GM23248 (cell line): ENCODE results near the gene NPAS2. TPM values are rescaled to one million over a fixed set of nuclear protein-coding genes. Genes with fewer than 3 reads are reported as not detected.

ENCODE experiments used
- DNase-seq: peaks from one replicate; pipeline ENCODE4 v3.0.0-alpha.2; 2015
- H2AFZ ChIP-seq: fragments of 200-600 bp; sonication (generic); 2 replicates; pipeline ENCODE4 v1.6.1; 2016; ENCODE audit warnings: antibody characterized with exemption
- H3F3A ChIP-seq: fragments of 200-600 bp; sonication (generic); 2 replicates; pipeline ENCODE4 v1.6.1; 2016; ENCODE audit warnings: mild to moderate bottlenecking, antibody characterized with exemption, mixed run types; ENCODE audit not compliant: insufficient read depth
- H3K27ac ChIP-seq: fragments of 200-600 bp; sonication (generic); 2 replicates; pipeline ENCODE4 v1.5.1; 2016; ENCODE audit warnings: mild to moderate bottlenecking
- H3K27me3 ChIP-seq: fragments of 200-600 bp; sonication (generic); replicated peaks from 2 replicates; pipeline ENCODE4 v1.6.1; 2016; ENCODE audit warnings: mild to moderate bottlenecking; ENCODE audit not compliant: insufficient read depth
- H3K36me3 ChIP-seq: fragments of 200-600 bp; sonication (generic); 2 replicates; pipeline ENCODE4 v1.6.1; 2016; ENCODE audit warnings: low read depth, mild to moderate bottlenecking
- H3K4me1 ChIP-seq: fragments of 200-600 bp; sonication (generic); 2 replicates; pipeline ENCODE4 v1.6.1; 2016; ENCODE audit warnings: mild to moderate bottlenecking; ENCODE audit not compliant: insufficient read depth
- H3K4me2 ChIP-seq: fragments of 200-600 bp; sonication (generic); one replicate; pipeline ENCODE4 v1.6.1; 2016; ENCODE audit warnings: mild to moderate bottlenecking; ENCODE audit not compliant: unreplicated experiment
- H3K4me3 ChIP-seq: fragments of 200-600 bp; sonication (generic); 2 replicates; pipeline ENCODE4 v1.5.1; 2016; ENCODE audit warnings: mild to moderate bottlenecking
- H3K79me2 ChIP-seq: fragments of 200-600 bp; sonication (generic); 2 replicates; pipeline ENCODE4 v1.6.1; 2016; ENCODE audit warnings: mild to moderate bottlenecking; ENCODE audit not compliant: insufficient read depth
- H3K9ac ChIP-seq: fragments of 200-600 bp; sonication (generic); 2 replicates; pipeline ENCODE4 v1.6.1; 2016; ENCODE audit warnings: mild to moderate bottlenecking
- H3K9me2 ChIP-seq: fragments of 200-600 bp; sonication (generic); 2 replicates; pipeline ENCODE4 v1.6.1; 2016; ENCODE audit warnings: mixed run types, mild to moderate bottlenecking, moderate library complexity; ENCODE audit not compliant: insufficient read depth
- H3K9me3 ChIP-seq: fragments of 200-600 bp; sonication (generic); one replicate; pipeline ENCODE4 v1.6.1; 2017; ENCODE audit warnings: low read depth
- H4K20me1 ChIP-seq: fragments of 200-600 bp; sonication (generic); 2 replicates; pipeline ENCODE4 v1.6.0; 2016; ENCODE audit not compliant: insufficient read depth
- EZH2 ChIP-seq: fragments of 200-600 bp; sonication (generic); IDR thresholded peaks from 2 replicates; pipeline ENCODE4 v1.6.1; 2018; ENCODE audit warnings: antibody characterized with exemption, mild to moderate bottlenecking; ENCODE audit not compliant: insufficient read depth, poor library complexity, severe bottlenecking
- EZH2phosphoT487 ChIP-seq: fragments of 200-600 bp; sonication (generic); IDR thresholded peaks from 2 replicates; pipeline ENCODE4 v1.6.1; 2018; ENCODE audit warnings: antibody characterized with exemption, moderate library complexity, mild to moderate bottlenecking, low read depth; ENCODE audit not compliant: insufficient read depth
- WGBS, 2 experiments: methylation state at CpG; one replicate each; pipeline ENCODE4 v1.1.6; 2015 to 2017; ENCODE audit warnings: low lambda C conversion rate in 2 of 2, low coverage in 1 of 2; ENCODE audit errors: missing lambda C conversion rate in 2 of 2; 5-methylcytosine and 5-hydroxymethylcytosine counted together
- in situ Hi-C: fragments of 300-500 bp; cut with MboI; formaldehyde crosslinking; loops from 2 replicates; pipeline ENCODE4 v1.15.0; 2020
- polyA plus RNA-seq: library from polyadenylated mRNA; unstranded; fragments of >200 nt; fragmentation: Nextera tagmentation; extraction: Ambion mirVana; gene quantifications from 2 replicates; pipeline ENCODE4 v1.2.1, GENCODE V29; 2016
- total RNA-seq: library from RNA; depleted of rRNA; stranded (reverse); fragments of >200 nt; shearing (Covaris generic); gene quantifications from 2 replicates; pipeline ENCODE4 v1.2.3, GENCODE V29; 2014

The NPAS2 gene
- total and polyA plus RNA-seq, 2 experiments from 2014 or later: 3.8 to 10.8 TPM

GRCh38 chr2:100928235-100928634 is 108.3 kb downstream of the NPAS2 start:
- TF ChIP-seq EZH2phosphoT487 (no peak), EZH2 (no peak)
- Histone ChIP-seq H3K4me2 (no peak overlapping the region), H3K4me1 (peaks cover 15% of the 10 kb centered on the region), H3K9me3 (no peaks in the 10 kb centered on the region), H2AFZ (no peak overlapping the region), H3K9me2 (no peaks in the 10 kb centered on the region), H4K20me1 (no peaks in the 10 kb centered on the region), H3K27ac (no peak overlapping the region), H3K27me3 (no peaks in the 10 kb centered on the region), H3K4me3 (no peak overlapping the region), H3K36me3 (no peaks in the 10 kb centered on the region), H3F3A (peaks cover 21% of the 10 kb centered on the region), H3K9ac (no peak overlapping the region), H3K79me2 (no peaks in the 10 kb centered on the region)
- in situ Hi-C loops: no loop called here
- DNase-seq: no peak
- 63 to 71% methylated on average over 6 of the region's 6 CpGs for WGBS, 2 experiments

- Histone ChIP-seq H3K27me3 (no peaks in the 10 kb centered on the region), H2AFZ (no peak overlapping the region), H3K36me3 (no peaks in the 10 kb centered on the region), H3F3A (peaks cover 18% of the 10 kb centered on the region), H3K9ac (no peak overlapping the region), H4K20me1 (no peaks in the 10 kb centered on the region), H3K4me3 (no peak overlapping the region), H3K79me2 (no peaks in the 10 kb centered on the region), H3K4me2 (no peak overlapping the region), H3K9me3 (no peaks in the 10 kb centered on the region), H3K9me2 (no peaks in the 10 kb centered on the region), H3K27ac (no peak overlapping the region), H3K4me1 (peaks cover 12% of the 10 kb centered on the region)
- DNase-seq: no peak
- in situ Hi-C loops: no loop called here
- no peak for TF ChIP-seq EZH2
- no peak for TF ChIP-seq EZH2phosphoT487
- WGBS, 2 experiments: 88 to 94% methylated on average over 2 of the region's 2 CpGs
Observed at GRCh38 chr2:100929147-100929546, 109.2 kb downstream of the NPAS2 start.

- H3K27me3 ChIP-seq: no peaks in the 10 kb centered on the region
- no peaks in the 10 kb centered on the region for H3K79me2 ChIP-seq
- H3F3A ChIP-seq: 0 out of 2 replicates have a peak, but pooled peaks cover 9% of the 10 kb centered on the region
- DNase-seq: no peak
- H3K27ac ChIP-seq: no peak overlapping the region
- no peaks in the 10 kb centered on the region for H4K20me1 ChIP-seq
- H3K4me2 ChIP-seq: no peak overlapping the region
- in situ Hi-C loops: no loop called here
- no peaks in the 10 kb centered on the region for H3K9me3 ChIP-seq
- H3K9ac ChIP-seq: no peak overlapping the region
- no peak for TF ChIP-seq EZH2phosphoT487
- no peak for TF ChIP-seq EZH2
- WGBS, 2 experiments: 85 to 90% methylated on average over 6 of the region's 6 CpGs
- no peak overlapping the region for H2AFZ ChIP-seq
- H3K4me3 ChIP-seq: no peak overlapping the region
- H3K36me3 ChIP-seq: no peaks in the 10 kb centered on the region
- H3K4me1 ChIP-seq: peaks cover 9% of the 10 kb centered on the region
- no peaks in the 10 kb centered on the region for H3K9me2 ChIP-seq
Observed at GRCh38 chr2:100934504-100935371, 114.8 kb downstream of the NPAS2 start.

GRCh38 chr2:100935372-100935752 is 115.4 kb downstream of the NPAS2 start:
- H3K9ac ChIP-seq: no peak overlapping the region
- TF ChIP-seq EZH2 (no peak), EZH2phosphoT487 (no peak)

More at GRCh38 chr2:100935372-100935752, 115.4 kb downstream of the NPAS2 start:
- Histone ChIP-seq H3K27ac (no peak overlapping the region), H3K27me3 (no peaks in the 10 kb centered on the region), H3K4me1 (peaks cover 13% of the 10 kb centered on the region), H3K4me3 (no peak overlapping the region), H4K20me1 (no peaks in the 10 kb centered on the region), H3K9me3 (no peaks in the 10 kb centered on the region), H2AFZ (no peak overlapping the region), H3K36me3 (no peaks in the 10 kb centered on the region), H3K9me2 (no peaks in the 10 kb centered on the region), H3K4me2 (peak overlapping the region; percentile 22), H3K79me2 (no peaks in the 10 kb centered on the region), H3F3A (0 out of 2 replicates have a peak, but pooled peaks cover 9% of the 10 kb centered on the region)
- DNase-seq: peak; percentile 87
- in situ Hi-C loops: no loop called here
- 19 to 27% methylated on average over 3 of the region's 3 CpGs for WGBS, 2 experiments
